KOPT-K1 (cell line): ENCODE results near the gene OPCML.

Source experiments
- H3K27ac ChIP-seq: fragments of 200-600 bp; sonication (generic); 2 replicates; pipeline ENCODE4 v1.5.1; 2016; ENCODE audit warnings: antibody characterized with exemption, mild to moderate bottlenecking, low read depth, low read length; ENCODE audit not compliant: poor library complexity, severe bottlenecking
- H3K36me3 ChIP-seq: fragments of 200-600 bp; sonication (generic); 2 replicates; pipeline ENCODE4 v1.5.1; 2017; ENCODE audit warnings: antibody characterized with exemption, mild to moderate bottlenecking, low read length, moderate library complexity; ENCODE audit not compliant: insufficient read depth
- H3K9me3 ChIP-seq: fragments of 200-600 bp; sonication (generic); 2 replicates; pipeline ENCODE4 v1.5.1; 2017; ENCODE audit warnings: antibody characterized with exemption, low read length, mild to moderate bottlenecking; ENCODE audit not compliant: insufficient read depth, poor library complexity, severe bottlenecking

Gene OPCML

DNA sequence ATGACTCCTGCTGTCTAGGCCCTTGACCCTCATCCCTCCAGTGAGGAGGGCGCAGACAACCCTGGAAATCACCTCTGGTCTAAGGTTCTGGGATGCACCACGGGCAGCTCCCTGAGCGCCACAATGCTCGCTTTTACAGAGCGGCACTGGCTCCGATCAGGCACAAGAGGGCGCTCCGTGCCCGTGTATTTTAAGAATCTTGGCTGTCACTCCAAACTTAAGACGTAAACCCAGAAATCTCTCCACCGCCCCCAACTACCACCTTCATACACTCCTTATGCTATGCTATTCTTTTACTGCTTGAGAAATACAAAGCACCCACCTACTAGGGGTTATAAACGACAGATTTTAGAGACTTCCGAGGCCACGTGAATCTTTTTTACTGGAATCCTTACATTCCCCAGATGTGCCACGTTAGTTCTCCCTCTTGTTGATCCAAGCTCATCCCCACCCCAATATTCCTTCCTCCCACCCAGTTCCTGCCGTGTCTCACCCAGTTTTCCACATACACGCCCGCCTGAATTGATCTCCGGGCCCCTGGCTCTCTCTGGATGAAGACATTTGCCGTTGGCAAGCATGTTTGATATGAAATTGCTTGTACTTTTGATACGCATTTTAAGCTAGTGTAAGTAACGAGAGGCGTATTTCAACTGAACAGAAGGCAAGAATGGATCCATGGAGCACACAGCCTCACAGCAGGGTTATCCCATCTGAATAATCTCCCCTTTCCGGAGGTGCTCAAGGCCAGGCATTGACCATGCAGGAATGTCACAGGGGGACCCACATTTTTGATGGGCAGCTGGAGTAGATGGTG, 453.5 kb downstream of the OPCML start:
- Histone ChIP-seq H3K36me3 (no peaks in the 10 kb centered on the region), H3K9me3 (no peaks in the 10 kb centered on the region), H3K27ac (no peak overlapping the region)

- Histone ChIP-seq H3K27ac (no peak overlapping the region), H3K9me3 (no peaks in the 10 kb centered on the region), H3K36me3 (no peaks in the 10 kb centered on the region)
Measured at GRCh38 chr11:133078012-133078411, 454.3 kb downstream of the OPCML start.

DNA sequence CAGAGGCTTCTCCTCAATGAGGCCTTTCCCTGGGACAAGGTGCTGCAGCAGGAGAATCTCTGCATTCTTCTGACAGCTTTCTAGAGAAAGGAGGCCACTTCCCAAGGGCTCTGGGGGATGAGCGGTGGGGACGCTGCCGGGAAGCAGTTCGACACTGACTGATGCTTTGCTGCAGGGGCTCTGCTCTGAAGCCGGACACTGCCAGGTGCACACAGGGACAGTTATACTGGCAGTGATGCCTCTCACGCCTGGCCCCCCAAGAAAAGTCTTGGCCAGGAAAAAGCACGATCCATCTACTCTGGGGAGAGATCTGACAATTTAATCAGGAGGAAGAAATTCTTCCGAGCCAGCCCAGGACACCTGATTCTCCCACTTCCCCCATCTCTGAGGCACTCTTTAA, 456.9 kb downstream of the OPCML start:
- H3K36me3 ChIP-seq = no peaks in the 10 kb centered on the region

GRCh38 chr11:133072858-133073582, 459.3 kb downstream of the OPCML start:
- no peak overlapping the region for H3K27ac ChIP-seq
- H3K9me3 ChIP-seq = no peaks in the 10 kb centered on the region
- no peaks in the 10 kb centered on the region for H3K36me3 ChIP-seq

More for the DNA sequence above, 456.9 kb downstream of the OPCML start:
- Histone ChIP-seq H3K9me3 (no peaks in the 10 kb centered on the region), H3K27ac (no peak overlapping the region)

DNA sequence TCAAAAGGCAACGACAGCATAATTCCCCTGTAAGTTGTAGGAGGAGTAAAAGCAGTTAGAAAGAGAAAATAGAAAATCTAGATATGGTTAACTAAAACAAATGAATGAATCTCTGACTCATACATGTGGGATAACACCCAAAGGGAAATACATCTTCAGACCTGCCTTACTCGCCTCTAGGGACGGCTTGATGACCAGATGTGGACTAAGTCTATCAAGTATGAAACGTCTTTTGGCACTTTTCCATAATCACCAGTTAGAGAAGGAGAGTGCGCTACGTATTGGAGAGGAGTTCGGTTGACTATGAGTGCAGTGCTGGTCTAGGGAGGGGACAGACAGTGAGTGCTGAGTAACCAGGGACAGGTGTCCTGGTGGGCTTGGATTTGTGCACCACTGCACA, 459.9 kb downstream of the OPCML start:
- H3K27ac ChIP-seq = no peak overlapping the region
- no peaks in the 10 kb centered on the region for H3K9me3 ChIP-seq
- no peaks in the 10 kb centered on the region for H3K36me3 ChIP-seq

DNA sequence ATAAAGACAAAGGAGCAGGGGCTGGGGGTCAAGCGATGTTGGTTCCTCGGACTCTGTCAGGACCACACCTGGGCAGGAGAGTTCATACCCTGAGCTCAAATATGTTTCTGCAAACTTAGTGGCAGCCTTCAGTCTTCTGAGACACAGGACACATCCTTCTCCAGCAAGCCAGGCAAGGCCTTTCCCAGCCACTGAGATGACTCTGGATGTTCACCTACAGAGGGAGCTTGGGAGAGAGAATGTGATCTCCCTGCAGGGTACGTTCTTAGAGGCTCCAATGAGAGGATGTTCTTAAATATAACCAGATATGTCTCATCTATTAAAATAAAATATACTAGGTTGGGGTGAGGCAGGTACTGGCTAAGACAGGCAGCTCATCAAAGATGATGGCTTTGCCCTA, 461.5 kb downstream of the OPCML start:
- H3K27ac ChIP-seq = no peak overlapping the region
- H3K9me3 ChIP-seq = no peaks in the 10 kb centered on the region
- no peaks in the 10 kb centered on the region for H3K36me3 ChIP-seq

GRCh38 chr11:133070021-133070713, 462.1 kb downstream of the OPCML start:
- Histone ChIP-seq H3K27ac (no peak overlapping the region), H3K9me3 (no peaks in the 10 kb centered on the region), H3K36me3 (no peaks in the 10 kb centered on the region)

- H3K27ac ChIP-seq = no peak overlapping the region
- H3K9me3 ChIP-seq = no peaks in the 10 kb centered on the region
- H3K36me3 ChIP-seq = no peaks in the 10 kb centered on the region
Measured at GRCh38 chr11:133065847-133066485, 466.3 kb downstream of the OPCML start.

- H3K9me3 ChIP-seq = no peaks in the 10 kb centered on the region
- H3K27ac ChIP-seq = no peak overlapping the region
- no peaks in the 10 kb centered on the region for H3K36me3 ChIP-seq
Measured at GRCh38 chr11:133064961-133065360, 467.3 kb downstream of the OPCML start.

DNA sequence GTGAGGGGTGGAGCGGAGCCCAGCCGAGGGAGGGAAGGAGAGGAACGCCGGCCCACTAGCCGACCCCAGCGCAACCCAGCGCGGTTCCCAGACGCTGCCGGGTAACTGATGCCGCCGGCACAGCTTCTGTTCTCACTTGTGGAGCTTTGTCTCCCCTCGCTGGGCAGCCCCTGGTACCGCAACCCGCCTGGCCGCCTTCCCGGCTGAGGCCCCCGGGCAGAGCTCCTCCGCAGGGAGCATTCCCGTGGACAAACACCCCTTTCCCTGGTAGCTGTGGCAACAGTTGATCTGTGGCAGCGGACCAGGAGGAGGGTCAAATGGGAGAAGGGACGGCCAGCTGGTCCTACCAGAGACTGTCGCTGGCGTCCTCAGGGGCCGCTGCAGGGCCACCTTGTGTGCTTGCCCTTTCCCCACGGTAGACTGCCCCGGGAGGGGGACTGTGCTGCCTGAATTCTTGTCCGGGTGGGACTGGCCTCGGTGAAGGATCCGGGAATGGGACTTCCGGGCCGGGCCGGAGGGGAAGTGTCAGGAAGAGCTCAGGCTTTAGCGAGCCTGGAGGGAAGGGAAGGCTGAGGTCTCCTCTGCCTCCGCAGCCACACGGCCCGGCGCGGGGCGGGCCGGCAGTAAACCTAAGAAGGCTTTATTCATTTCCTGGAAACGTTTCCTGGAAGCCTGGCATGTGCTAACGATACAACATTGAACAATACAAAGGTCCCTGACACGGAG, 468.0 kb downstream of the OPCML start:
- no peak overlapping the region for H3K27ac ChIP-seq
- H3K36me3 ChIP-seq = no peaks in the 10 kb centered on the region
- no peaks in the 10 kb centered on the region for H3K9me3 ChIP-seq

GRCh38 chr11:133058501-133058900, 473.8 kb downstream of the OPCML start:
- Histone ChIP-seq H3K36me3 (no peaks in the 10 kb centered on the region), H3K27ac (no peak overlapping the region), H3K9me3 (no peaks in the 10 kb centered on the region)

DNA sequence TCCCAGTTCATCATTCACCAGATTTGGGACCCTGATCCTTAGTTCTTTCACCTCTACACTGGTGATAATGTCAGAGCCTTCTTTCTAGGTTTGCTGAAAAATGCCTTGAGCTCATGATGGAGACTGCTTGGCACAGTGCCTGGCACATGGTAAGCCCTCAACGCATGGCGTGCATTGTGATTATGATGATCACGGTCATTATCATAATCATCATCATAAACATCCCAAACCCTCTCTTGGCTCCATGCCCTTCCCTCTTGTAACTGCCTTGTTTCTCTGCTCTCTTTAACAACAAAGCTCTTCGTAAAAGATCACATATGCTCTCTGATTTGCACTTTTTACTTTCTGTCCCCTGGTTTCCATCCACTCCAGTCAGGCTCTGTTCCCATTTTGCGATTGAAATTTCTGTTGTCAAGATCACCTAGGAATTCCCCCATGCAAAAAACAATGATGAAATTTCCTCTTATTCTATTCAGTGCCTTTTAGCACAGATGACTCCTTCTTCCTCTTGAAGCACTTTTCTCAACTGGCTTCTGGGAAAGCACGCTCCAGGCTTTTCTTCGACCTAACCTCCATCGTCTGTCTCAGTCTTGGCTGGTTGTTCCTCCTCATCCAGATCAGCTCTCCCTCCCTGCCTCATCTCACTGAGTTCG, 479.1 kb downstream of the OPCML start:
- no peak overlapping the region for H3K27ac ChIP-seq
- H3K36me3 ChIP-seq = no peaks in the 10 kb centered on the region
- H3K9me3 ChIP-seq = no peaks in the 10 kb centered on the region

DNA sequence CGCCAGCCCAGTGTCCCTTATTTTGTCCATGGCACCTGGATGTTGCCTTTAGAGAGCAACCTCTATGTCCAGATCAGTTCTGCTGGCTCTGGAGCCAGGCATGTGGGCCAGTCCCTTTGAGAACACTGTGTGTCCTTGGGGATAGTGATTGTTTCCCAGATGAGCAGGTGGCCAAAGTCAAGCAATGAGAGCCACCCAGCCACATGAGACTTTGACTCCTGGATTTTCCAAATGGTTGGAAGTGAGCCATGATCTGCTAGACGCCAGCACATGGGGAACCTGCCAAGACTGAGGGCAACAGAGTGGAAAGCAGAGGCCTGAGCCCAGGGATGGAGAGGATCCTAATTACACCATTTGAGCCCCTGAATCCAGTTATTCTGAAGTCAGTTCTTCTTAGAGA, 479.8 kb downstream of the OPCML start:
- Histone ChIP-seq H3K27ac (no peak overlapping the region), H3K36me3 (no peaks in the 10 kb centered on the region), H3K9me3 (no peaks in the 10 kb centered on the region)
